ACC112 (cell line): ENCODE results near the gene RGS11.
"Not testable (repeated sequence)": the region's sequence is repeated elsewhere in the genome, so short reads cannot be mapped to it uniquely, and the experiment has no call there.

Experiments
- H2AFZ ChIP-seq: fragments of 200-600 bp; sonication (generic); one replicate; pipeline ENCODE4 v1.6.0; 2017; ENCODE audit warnings: antibody characterized with exemption, low read length; ENCODE audit not compliant: unreplicated experiment
- H3K27ac ChIP-seq: fragments of 200-600 bp; sonication (generic); 2 replicates; pipeline ENCODE4 v1.5.1; 2014; ENCODE audit warnings: low read depth, mild to moderate bottlenecking, antibody characterized with exemption, low read length, moderate library complexity
- H3K27me3 ChIP-seq: fragments of 200-600 bp; sonication (generic); 2 replicates; pipeline ENCODE4 v1.6.1; 2014; ENCODE audit warnings: mild to moderate bottlenecking, antibody characterized with exemption, low read length, moderate library complexity, mixed read lengths; ENCODE audit not compliant: insufficient read depth
- H3K36me3 ChIP-seq: fragments of 200-600 bp; sonication (generic); 2 replicates; pipeline ENCODE4 v1.6.1; 2016; ENCODE audit warnings: mild to moderate bottlenecking, antibody characterized with exemption, low read length, moderate library complexity, mixed read lengths; ENCODE audit not compliant: insufficient read depth
- H3K4me1 ChIP-seq: fragments of 200-600 bp; sonication (generic); one replicate; pipeline ENCODE4 v1.6.1; 2016; ENCODE audit warnings: low read length, mixed read lengths; ENCODE audit not compliant: insufficient read depth, unreplicated experiment, control insufficient read depth
- H3K4me3 ChIP-seq: fragments of 200-600 bp; sonication (generic); 2 replicates; pipeline ENCODE4 v1.5.1; 2014; ENCODE audit warnings: mild to moderate bottlenecking, low read depth, low read length
- H3K79me2 ChIP-seq: fragments of 200-600 bp; sonication (generic); one replicate; pipeline ENCODE4 v1.6.0; 2016; ENCODE audit warnings: low read length; ENCODE audit not compliant: control insufficient read depth, unreplicated experiment, insufficient read depth

Gene RGS11

DNA sequence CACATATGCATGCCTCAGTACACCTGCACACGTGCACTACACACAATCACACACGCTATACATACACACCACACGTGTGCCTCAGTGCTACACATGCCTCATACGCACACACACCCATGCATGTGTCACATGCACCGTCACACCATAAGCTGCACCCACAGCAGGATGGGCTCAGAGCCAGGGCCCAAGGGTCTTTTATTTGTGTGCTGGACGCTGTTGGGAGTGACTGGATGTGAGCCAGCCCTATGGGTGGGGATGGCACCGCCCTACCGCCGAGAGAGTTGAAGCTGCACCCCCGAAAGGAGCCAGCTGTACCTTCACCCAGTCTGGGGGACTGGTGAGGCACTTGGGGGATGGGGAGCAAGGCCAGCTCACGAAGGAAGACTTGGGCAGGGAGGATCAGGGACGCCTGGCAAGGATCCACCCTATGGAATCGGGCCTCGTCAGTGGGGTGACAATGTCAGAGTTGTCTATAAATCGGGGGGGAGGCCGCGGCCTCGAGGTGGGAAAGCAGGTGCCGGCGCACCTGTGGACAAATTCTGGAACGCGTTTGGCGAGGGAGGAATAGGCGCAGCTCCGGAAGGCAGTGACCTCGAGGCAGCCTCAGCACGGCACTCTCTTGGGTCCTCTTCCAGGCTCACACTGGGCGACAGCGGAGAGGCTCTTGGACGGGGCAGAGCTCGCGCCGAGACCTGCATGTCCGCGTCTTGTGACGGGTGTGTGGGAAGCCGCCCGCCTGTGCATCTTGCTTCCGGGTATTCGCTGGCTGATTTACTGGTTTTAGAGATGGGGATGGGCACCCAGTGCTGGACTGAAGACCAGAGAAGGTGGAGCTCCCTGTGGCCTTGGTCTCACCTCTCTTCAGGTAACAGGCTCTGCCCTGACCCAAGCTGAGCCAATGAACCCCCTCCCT, 7.3 kb downstream of the RGS11 start:
- Histone ChIP-seq H3K36me3 (no peaks in the 10 kb centered on the region), H3K79me2 (no peaks in the 10 kb centered on the region), H3K4me1 (no peaks in the 10 kb centered on the region), H2AFZ (no peak overlapping the region), H3K27ac (no peak overlapping the region), H3K27me3 (no peaks in the 10 kb centered on the region), H3K4me3 (no peak overlapping the region)

DNA sequence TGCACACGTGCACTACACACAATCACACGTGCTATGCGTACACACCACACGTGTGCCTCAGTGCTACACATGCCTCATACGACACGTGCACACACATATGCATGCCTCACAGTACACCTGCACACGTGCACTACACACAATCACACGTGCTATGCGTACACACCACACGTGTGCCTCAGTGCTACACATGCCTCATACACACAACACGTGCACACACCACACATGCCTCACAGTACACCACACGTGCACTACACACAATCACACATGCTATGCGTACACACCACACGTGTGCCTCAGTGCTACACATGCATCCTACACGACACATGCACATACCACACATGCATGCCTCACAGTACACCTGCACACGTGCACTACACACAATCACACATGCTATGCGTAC, 8.2 kb downstream of the RGS11 start:
- not testable (repeated sequence) for H3K4me1 ChIP-seq, H3K27me3 ChIP-seq, H2AFZ ChIP-seq, H3K79me2 ChIP-seq, H3K36me3 ChIP-seq, H3K27ac ChIP-seq, H3K4me3 ChIP-seq

DNA sequence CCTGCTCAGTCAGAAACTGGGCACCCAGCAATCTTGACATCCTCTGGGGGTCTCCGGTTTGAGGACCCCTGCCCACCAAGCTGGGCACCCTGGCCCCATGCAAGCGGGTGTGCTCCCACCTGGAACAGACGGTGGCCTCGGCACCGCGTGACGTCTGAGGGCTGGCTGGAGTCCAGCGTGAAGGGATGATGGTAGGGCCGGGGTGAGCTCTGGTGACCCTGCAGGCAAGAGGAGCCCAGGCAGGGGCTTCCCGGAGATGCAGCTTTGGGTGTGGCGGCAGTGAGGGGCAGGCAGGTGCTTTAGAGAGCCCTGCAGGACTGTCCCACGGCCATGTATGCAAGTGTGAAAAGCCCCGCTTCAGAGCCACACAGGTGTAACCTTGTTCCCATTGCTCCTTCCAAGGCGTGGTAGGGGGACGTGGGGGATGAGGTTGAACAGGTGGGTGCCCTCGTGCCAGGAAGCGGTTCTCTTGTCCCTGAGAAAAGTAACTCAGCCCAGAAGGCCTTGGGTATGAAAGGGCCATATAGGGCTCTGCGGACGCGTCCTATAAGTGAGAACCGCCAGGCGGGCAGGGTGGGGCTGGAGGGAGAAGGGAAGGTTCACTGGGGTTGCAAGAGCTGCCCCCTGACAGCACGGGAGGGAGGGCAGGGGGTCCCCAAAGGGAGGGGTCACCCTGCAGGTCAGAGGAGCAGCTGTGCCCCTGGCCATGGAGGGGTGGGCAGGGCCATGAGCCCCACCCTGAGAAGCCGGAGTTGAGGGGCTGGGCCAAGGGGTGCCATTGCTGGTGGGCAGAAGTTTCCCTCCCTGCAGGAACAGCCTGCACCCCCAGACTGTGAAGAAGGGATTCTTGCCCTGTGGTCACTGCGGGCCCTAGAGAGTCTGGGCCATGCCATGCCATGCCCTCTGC, 9.2 kb downstream of the RGS11 start:
- Histone ChIP-seq H2AFZ (no peak overlapping the region), H3K27me3 (no peaks in the 10 kb centered on the region), H3K36me3 (no peaks in the 10 kb centered on the region), H3K27ac (no peak overlapping the region), H3K79me2 (no peaks in the 10 kb centered on the region), H3K4me3 (no peak overlapping the region), H3K4me1 (no peaks in the 10 kb centered on the region)

DNA sequence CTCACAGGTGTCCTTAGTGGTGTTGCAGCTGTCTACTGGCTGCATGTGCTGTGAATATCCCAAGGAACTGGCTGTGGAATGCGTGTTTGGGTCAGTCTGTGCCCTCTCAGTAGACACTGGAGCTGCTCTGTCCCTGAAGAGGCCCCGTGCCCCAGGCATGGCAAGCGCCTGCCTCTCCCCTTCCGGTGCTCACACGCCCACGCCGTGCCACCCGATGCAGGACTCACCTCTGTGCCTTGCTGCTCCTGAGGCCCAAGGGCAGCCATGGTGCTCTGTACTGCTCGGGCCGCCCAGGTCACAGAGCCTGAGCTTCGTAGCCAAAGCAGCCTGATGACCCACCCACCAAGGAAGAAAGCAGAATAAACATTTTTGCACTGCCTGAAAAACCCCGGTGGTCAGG, 10.0 kb downstream of the RGS11 start:
- Histone ChIP-seq H3K4me3 (no peak overlapping the region), H3K27ac (no peak overlapping the region)

DNA sequence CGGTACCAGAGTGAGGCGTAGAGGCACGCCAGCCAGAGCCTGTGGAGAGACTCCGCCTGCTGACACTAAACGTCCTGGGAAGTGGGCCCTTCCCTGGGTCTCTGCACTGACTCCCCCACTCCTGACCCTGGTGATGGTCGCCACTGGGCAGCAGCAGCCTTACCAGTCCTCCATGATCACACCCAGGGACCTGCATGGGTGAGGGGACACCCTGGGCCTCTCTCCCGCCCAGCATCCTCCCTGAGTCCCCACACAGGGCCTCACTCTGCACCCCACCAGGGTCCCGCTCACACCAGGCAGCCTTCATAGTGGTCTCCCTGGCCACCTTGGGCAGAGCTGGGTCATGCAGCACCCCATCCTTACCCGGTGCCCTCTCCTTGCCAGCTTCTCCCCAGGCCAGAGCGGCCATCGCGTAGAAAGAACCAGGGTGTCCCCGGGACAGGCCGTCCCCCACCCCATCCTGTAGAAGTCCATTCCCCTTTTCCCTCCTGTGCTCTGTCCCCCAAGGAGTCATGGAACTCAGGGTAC, 10.7 kb downstream of the RGS11 start:
- Histone ChIP-seq H3K4me1 (no peaks in the 10 kb centered on the region), H3K79me2 (no peaks in the 10 kb centered on the region), H3K4me3 (no peak overlapping the region), H3K27ac (no peak overlapping the region), H3K36me3 (no peaks in the 10 kb centered on the region), H3K27me3 (no peaks in the 10 kb centered on the region), H2AFZ (no peak overlapping the region)

More for the DNA sequence above, 10.0 kb downstream of the RGS11 start:
- Histone ChIP-seq H3K27me3 (no peaks in the 10 kb centered on the region), H3K36me3 (no peaks in the 10 kb centered on the region), H3K79me2 (no peaks in the 10 kb centered on the region), H2AFZ (no peak overlapping the region), H3K4me1 (no peaks in the 10 kb centered on the region)

DNA sequence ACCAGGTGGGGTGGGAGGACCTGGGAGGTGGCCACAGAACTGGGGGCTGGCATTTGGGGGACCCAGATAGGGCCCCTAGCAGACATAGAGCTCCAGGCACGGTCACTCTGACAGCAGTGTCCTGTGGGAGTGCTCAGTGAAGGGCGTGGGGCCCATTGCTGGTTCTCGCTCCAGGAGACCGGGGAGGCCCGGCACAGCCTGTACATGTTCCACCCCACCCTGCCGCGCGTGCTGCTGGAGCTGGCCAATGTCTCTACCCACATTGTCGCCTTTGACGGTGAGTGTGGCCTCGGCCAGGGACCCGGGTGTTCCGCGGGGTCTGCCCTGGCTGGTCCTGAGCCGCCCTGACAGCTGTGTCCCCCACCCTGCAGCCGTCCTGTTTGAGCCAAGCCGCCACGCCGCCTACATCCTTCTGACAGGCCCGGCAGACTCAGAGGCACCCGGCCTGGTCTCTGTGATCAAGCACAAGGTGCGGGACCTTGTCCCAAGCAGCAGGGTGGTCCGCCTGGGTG, 11.2 kb downstream of the RGS11 start:
- Histone ChIP-seq H3K4me3 (no peak overlapping the region), H3K4me1 (no peaks in the 10 kb centered on the region), H3K27ac (no peak overlapping the region), H3K36me3 (no peaks in the 10 kb centered on the region), H2AFZ (no peak overlapping the region), H3K27me3 (no peaks in the 10 kb centered on the region), H3K79me2 (no peaks in the 10 kb centered on the region)

DNA sequence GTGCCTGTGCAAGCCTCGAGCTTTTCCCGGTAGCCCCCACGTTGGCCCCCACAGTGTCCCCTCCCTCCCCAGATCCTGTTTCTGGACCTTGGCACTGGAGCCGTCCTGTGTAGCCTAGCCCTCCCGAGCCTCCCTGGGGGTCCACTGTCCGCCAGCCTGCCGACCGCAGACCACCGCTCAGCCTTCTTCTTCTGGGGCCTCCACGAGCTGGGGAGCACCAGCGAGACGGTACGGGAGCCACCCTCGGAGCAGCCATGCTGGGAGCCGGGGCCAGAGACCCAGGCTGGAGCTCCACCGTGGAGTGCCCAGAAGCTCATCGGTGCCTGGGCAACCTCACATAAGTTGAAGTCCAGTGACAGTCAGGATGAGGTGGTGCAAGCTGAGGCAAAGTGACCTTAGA, 11.8 kb downstream of the RGS11 start:
- Histone ChIP-seq H3K36me3 (no peaks in the 10 kb centered on the region), H3K27me3 (no peaks in the 10 kb centered on the region), H3K4me3 (no peak overlapping the region), H3K4me1 (no peaks in the 10 kb centered on the region), H3K79me2 (no peaks in the 10 kb centered on the region), H3K27ac (no peak overlapping the region), H2AFZ (no peak overlapping the region)

DNA sequence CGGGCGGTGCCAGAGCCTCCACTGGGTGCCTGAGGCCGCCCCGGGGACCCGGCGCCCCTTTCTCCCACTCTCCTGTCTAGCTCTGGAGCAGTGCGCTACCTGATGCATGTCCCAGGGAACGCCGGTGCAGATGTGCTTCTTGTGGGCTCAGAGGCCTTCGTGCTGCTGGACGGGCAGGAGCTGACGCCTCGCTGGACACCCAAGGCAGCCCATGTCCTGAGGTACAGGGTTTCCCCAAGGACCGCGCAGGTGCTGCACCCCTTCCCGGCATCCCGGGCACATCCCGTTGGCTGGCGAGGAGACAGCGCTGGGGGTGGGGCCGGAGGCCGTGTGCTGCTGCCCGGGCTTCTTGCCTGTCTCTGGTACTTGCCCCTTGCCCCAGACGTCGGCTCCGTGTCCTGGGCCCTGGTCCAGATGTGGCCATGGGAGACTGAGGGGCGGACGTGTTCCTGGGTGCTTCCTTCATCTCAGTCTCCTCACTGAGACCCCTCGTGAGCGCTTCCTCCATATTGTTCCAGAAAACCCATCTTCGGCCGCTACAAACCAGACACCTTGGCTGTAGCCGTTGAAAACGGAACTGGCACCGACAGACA, 12.5 kb downstream of the RGS11 start:
- H3K27ac ChIP-seq = no peak overlapping the region
- no peak overlapping the region for H2AFZ ChIP-seq
- H3K27me3 ChIP-seq = no peaks in the 10 kb centered on the region
- H3K4me3 ChIP-seq = no peak overlapping the region
- H3K36me3 ChIP-seq = no peaks in the 10 kb centered on the region
- no peaks in the 10 kb centered on the region for H3K4me1 ChIP-seq
- no peaks in the 10 kb centered on the region for H3K79me2 ChIP-seq

DNA sequence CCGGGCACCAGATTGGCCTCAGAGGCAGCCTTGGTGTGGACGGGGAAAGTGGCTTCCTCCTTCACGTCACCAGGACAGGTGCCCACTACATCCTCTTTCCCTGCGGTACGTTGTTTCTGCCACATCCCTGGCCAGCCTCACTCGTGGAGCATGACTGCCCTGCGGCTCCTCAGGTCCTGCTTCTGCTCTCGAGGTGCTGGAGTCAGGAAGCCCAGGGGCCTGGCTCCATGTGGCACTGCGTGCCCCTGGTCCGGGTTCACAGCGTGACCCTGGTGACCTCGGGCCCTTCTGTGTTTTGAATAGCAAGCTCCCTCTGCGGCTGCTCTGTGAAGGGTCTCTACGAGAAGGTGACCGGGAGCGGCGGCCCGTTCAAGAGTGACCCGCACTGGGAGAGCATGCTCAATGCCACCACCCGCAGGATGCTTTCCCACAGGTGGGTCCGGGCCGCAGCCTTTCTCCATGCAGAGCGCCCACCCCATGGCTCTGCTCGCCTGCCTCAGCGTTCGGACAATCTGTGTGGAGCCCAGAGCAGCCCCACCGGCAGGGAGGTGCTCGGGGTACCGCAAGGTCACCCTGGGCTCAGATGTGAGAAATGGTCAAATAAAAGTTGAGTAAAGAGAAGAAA, 13.5 kb downstream of the RGS11 start:
- Histone ChIP-seq H3K36me3 (no peaks in the 10 kb centered on the region), H3K4me3 (no peak overlapping the region), H2AFZ (no peak overlapping the region), H3K27me3 (no peaks in the 10 kb centered on the region), H3K27ac (no peak overlapping the region), H3K4me1 (no peaks in the 10 kb centered on the region), H3K79me2 (no peaks in the 10 kb centered on the region)
